ENCODE data around the gene PAH. TPM values are rescaled to one million over a fixed set of nuclear protein-coding genes. Genes with fewer than 3 reads are reported as not detected.

PAH gene
- total RNA-seq, 1 experiment from 2014 or later, result 5.1 TPM

GRCh38 chr12:102883204-102883799, 33.7 kb downstream of the PAH start:
- Mint-ChIP-seq H3K9me3 (ENCODE audit: unreplicated experiment) (no peaks in the 10 kb centered on the region), H3K27me3 (ENCODE audit: insufficient read depth, unreplicated experiment) (peaks cover 2% of the 10 kb centered on the region), H3K4me1 (ENCODE audit: low read depth, unreplicated experiment) (no peaks in the 10 kb centered on the region), H3K4me3 (ENCODE audit: unreplicated experiment) (no peak overlapping the region), H3K27ac (ENCODE audit: unreplicated experiment) (no peak overlapping the region), H3K36me3 (ENCODE audit: insufficient read depth, unreplicated experiment) (no peaks in the 10 kb centered on the region)
- no TSS peak for BruUV-seq (replicated peaks)
- peak; percentile 62 to 74 for DNase-seq
- H3K9me3 ChIP-seq, result no peaks in the 10 kb centered on the region
- ChIA-PET POLR2A (no interaction called here), CTCF (interaction anchor here (0.6 to 1.8 kb wide), 5 partner anchors 34 to 492 kb away, joined by 3 to 18 read pairs (median 4); partner anchors contain the start of gene PAH)
- H3K4me3 ChIP-seq (ENCODE audit: low read depth, low read length), result no peak overlapping the region
- H3K27me3 ChIP-seq (replicated peaks; ENCODE audit: control insufficient read depth, insufficient read depth, low read length), result no peaks in the 10 kb centered on the region
- no peaks in the 10 kb centered on the region for H3K36me3 ChIP-seq (ENCODE audit: control insufficient read depth, insufficient read depth, low read length)
- TF ChIP-seq CTCF (IDR thresholded peaks at IDR 0.05; ENCODE audit: insufficient read depth in 1 of 2, low read depth in 1 of 2, low read length in 1 of 2, severe bottlenecking in 1 of 2, unreplicated experiment in 1 of 2), result peak; percentile 75 to 94
- no peaks in the 10 kb centered on the region for H3K4me1 ChIP-seq
- intact Hi-C loops (cut with micrococcal nuclease; ENCODE audit: unreplicated experiment), result loop anchor here (1.0 kb wide), 2 partner anchors 56 to 665 kb away; no protein-coding TSS in a partner anchor

- CTCF ChIA-PET, result no interaction called here
- intact Hi-C loops (cut with micrococcal nuclease; ENCODE audit: unreplicated experiment), result no loop called here
- Mint-ChIP-seq H3K36me3 (ENCODE audit: insufficient read depth, unreplicated experiment) (no peaks in the 10 kb centered on the region), H3K27ac (ENCODE audit: unreplicated experiment) (no peak overlapping the region), H3K4me3 (ENCODE audit: unreplicated experiment) (no peak overlapping the region), H3K27me3 (ENCODE audit: insufficient read depth, unreplicated experiment) (peaks cover 3% of the 10 kb centered on the region), H3K9me3 (ENCODE audit: unreplicated experiment) (no peaks in the 10 kb centered on the region), H3K4me1 (ENCODE audit: low read depth, unreplicated experiment) (no peaks in the 10 kb centered on the region)
- POLR2A ChIA-PET, result no interaction called here
- BruUV-seq (replicated peaks), result no TSS peak
- no peak for DNase-seq
- Histone ChIP-seq H3K4me3 (ENCODE audit: low read depth, low read length) (no peak overlapping the region), H3K27me3 (replicated peaks; ENCODE audit: control insufficient read depth, insufficient read depth, low read length) (no peaks in the 10 kb centered on the region), H3K36me3 (ENCODE audit: control insufficient read depth, insufficient read depth, low read length) (no peaks in the 10 kb centered on the region), H3K9me3 (no peaks in the 10 kb centered on the region), H3K4me1 (no peaks in the 10 kb centered on the region)
- no peak for TF ChIP-seq CTCF (IDR thresholded peaks at IDR 0.05; ENCODE audit: insufficient read depth in 1 of 2, low read depth in 1 of 2, low read length in 1 of 2, severe bottlenecking in 1 of 2, unreplicated experiment in 1 of 2)
These were observed 36.3 kb downstream of the PAH start for GRCh38 chr12:102880783-102881182.

- intact Hi-C loops (cut with micrococcal nuclease; ENCODE audit: unreplicated experiment), result loop anchor here (1.0 to 2.0 kb wide), 3 partner anchors 62 to 669 kb away; no protein-coding TSS in a partner anchor
- no peaks in the 10 kb centered on the region for H3K4me1 Mint-ChIP-seq (ENCODE audit: low read depth, unreplicated experiment)
- no peaks in the 10 kb centered on the region for H3K36me3 Mint-ChIP-seq (ENCODE audit: insufficient read depth, unreplicated experiment)
- no peak overlapping the region for H3K27ac Mint-ChIP-seq (ENCODE audit: unreplicated experiment)
- ChIA-PET POLR2A (no interaction called here), CTCF (interaction anchor here (0.6 to 1.2 kb wide), 6 partner anchors 63 to 754 kb away, joined by 3 to 8 read pairs (median 4); no protein-coding TSS in a partner anchor)
- H3K9me3 Mint-ChIP-seq (ENCODE audit: unreplicated experiment), result no peaks in the 10 kb centered on the region
- no peaks in the 10 kb centered on the region for H3K27me3 ChIP-seq (replicated peaks; ENCODE audit: control insufficient read depth, insufficient read depth, low read length)
- H3K4me3 ChIP-seq (ENCODE audit: low read depth, low read length), result no peak overlapping the region
- no peaks in the 10 kb centered on the region for H3K36me3 ChIP-seq (ENCODE audit: control insufficient read depth, insufficient read depth, low read length)
- no peak overlapping the region for H3K4me3 Mint-ChIP-seq (ENCODE audit: unreplicated experiment)
- H3K27me3 Mint-ChIP-seq (ENCODE audit: insufficient read depth, unreplicated experiment), result peaks cover 3% of the 10 kb centered on the region
- DNase-seq, result peak; percentile 51 to 57
- peak; percentile 40 to 64 for TF ChIP-seq CTCF (IDR thresholded peaks at IDR 0.05; ENCODE audit: insufficient read depth in 1 of 2, low read depth in 1 of 2, low read length in 1 of 2, severe bottlenecking in 1 of 2, unreplicated experiment in 1 of 2)
- H3K9me3 ChIP-seq, result no peaks in the 10 kb centered on the region
- no peaks in the 10 kb centered on the region for H3K4me1 ChIP-seq
- BruUV-seq (replicated peaks), result no TSS peak
These were observed 37.8 kb downstream of the PAH start for GRCh38 chr12:102879144-102879763.
